CD4-positive, alpha-beta T cell treated with Interferon alpha-2 for 1 hour (primary cell): ENCODE measurements around the gene STIM2.

ENCODE experiments used
- DNase-seq, 2 donors: peaks; one replicate each; pipeline ENCODE4 v3.0.0-alpha.2; 2020 to 2022

STIM2 gene

DNA sequence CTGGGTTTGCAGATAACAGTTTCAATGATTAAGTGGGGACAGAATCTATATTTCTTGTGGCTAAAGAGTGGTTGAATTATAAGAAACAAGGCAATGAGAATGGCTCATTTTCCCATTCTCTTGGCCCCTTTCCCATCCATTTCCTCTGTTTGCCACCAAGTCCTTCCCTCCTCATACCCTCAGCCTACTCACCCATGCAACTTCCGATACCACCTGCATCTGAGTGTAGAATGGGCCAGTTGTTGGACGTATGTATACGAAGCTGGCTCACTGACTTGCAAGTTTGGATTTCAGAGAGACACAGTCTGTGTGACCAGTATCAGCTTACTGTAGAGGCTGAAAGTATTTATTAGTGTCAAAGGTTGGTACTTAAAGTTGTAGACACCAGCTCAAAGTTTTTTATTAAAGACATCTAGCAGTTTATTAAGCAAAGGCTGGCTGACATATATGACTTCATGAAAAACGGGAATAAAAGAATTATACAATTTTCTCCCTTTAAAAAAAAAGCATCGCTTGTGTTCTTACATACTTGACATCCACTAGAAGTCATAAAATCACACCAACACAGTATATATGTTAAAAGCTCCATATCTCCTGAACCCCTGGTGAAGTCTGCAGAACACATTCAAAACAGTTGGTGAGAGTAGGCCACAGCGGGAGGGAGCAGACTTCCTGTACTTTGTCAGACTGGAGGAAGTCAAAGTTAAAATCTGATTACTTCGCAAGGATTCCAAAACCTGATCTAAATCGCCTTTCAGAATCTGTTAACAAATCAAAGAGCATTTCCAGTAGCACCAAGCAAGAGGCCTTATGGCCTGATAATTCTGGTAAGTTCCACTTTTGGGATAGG is 22.4 kb upstream of the STIM2 start:
- DNase-seq = no peak

DNA sequence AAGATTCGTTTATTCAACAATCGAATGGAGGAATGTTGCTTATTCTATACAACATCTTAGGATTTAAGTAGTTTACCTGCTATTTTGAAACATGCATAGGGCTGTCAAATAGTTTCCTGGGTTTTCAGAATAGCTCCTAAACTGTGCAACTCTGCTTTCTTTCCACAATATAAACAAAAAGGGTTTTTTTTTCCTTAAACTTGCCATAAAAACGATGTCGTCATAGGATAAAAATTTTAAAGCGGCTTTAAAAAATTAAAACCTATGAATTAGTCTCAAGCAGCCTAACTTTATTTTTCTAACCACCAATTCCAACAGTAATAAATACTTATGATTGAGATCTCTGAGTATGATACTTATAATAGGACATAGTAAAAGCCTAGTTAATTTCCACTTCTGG is 21.6 kb upstream of the STIM2 start:
- no peak for DNase-seq

DNA sequence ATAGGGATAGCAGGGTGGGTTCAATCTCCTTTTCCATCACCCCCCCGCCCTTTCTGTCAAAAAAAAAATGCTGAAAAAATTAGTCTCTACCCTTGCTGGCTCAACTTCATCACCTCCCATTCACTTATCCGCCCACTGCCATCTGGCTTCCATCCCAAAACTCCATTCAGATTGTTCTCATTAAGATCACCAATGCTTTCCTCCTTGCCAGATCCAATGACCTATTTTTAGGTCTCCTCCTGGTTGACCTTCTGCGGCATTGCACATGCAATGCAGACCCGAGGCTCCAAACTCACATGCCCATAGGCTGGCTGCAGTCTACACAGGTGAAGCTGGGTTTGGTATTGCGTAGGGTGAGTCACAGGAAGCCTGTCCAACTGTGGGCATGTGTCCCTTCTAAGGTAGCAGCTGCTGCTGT is 21.1 kb upstream of the STIM2 start:
- DNase-seq = no peak

DNA sequence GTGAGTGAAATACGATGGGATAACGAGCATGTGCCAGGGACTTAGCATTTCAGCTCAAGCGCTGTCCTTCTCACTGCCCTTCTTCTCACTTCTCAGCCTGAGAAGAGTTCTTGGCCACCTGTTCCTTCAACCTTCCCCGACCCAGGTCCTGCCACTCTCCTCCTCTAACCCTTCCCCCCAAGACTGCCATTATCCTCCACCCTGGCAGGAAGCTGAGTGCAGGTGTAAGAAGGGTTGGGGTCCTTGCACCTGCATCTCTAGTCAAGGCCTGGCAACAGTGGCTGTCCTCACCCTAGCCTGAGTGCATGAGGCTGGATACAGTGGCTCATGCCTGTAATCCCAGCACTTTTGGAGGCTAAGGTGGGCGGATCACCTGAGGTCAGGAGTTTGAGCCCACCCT is 19.9 kb upstream of the STIM2 start:
- no peak for DNase-seq

- no peak for DNase-seq
These were observed 17.7 kb upstream of the STIM2 start for GRCh38 chr4:26842911-26843310.

- DNase-seq = no peak
These were observed 10.1 kb upstream of the STIM2 start for GRCh38 chr4:26850528-26850927.

- no peak for DNase-seq
These were observed 9.5 kb upstream of the STIM2 start for GRCh38 chr4:26851129-26851528.

DNA sequence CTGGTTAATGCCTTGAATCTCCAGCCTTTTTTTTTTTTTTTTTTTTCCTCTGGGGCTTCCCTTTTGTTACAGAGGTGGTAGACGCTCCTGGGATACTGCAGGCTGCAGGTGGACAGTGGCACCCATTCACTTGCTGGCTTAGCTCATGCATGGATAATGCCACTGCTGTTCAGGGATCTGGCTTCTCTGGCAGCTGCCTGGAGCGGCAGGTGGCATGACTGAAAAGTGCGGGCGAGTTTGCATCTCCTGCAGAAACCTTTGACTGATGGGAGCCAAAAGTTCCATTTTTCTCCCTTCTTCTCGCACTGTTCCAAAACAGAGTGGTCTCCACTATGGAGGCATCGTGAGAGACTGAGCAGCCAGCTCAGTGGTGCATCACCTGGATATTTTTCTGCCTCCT is 5.9 kb upstream of the STIM2 start:
- DNase-seq = no peak

DNA sequence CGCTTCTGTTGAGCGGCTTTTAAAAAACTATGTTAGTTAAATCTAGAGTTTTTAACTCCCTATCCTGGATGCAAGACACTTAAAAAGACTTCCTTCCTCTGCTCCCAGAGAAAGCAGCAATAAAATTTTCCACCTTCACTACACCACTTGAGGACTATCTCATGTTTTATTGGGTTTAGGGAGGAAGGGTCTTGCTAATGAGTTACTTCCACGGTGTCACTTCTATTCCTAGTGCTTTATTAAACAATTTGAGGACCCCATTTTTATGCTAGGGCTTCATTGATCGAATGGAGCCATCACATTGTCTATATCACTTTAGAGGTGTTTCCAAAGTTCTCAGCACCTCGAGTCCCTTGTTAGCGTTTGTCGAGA is 3.7 kb upstream of the STIM2 start:
- DNase-seq = no peak

DNA sequence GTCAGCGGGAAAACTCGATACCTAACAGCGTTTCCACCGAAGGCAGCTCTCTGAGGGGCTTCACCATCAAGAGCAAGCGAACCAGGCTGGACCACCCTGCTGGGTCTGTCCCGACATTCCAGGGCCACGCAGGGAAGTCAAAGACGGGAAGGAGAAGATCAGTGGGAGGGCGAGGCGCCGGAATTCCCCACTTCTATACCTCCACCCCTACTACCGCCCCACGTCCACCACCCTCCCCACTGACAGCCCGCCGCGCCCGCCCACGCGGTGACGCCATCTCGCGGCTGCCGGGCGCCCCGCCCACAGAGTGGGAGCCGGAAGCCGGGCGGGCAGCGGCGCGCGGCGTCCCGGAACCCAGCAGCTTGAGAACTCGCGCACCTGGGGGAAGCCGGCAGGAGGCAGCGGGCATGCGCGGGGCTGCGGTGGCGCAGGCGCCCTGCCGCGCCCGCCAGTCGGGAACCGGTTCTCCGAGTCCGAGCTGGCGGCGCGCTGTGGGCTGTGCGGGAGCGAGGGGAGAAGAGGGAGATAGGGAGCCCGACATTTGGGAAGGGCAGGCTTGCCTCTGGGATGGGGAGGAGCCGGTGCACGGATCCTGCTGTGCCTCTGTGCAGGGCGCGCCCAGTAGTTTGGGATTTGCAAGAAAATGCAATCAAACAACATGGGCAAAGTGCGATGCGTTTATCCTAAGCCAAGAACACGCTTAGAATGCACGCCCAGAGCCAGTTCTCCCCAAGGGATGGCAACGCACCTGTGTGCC is 3.2 kb upstream of the STIM2 start:
- DNase-seq = peak; percentile 94 to 96

- no peak for DNase-seq
These were observed 2.4 kb upstream of the STIM2 start for GRCh38 chr4:26858035-26858918.

DNA sequence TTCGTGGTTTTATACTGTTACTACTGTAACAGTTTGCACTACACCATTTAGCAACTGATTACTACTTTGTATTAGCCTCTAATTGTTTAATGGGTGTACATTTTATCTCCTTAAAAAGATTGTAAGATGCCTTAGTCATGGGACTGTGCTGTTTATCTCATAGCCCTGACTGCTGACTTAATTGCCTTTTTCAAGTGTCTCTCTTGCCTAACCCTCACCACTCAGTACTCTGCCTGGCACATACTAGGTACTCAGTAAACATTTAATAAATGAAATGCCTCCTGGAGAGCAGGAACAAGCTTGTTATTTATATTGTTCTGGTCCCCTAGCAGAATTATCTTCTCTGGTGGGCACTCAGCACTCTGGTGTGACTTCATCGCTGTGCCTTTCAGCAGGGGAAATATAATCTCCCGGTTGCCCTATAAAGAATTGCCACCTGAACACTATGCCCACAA is 1.7 kb upstream of the STIM2 start:
- no peak for DNase-seq

DNA sequence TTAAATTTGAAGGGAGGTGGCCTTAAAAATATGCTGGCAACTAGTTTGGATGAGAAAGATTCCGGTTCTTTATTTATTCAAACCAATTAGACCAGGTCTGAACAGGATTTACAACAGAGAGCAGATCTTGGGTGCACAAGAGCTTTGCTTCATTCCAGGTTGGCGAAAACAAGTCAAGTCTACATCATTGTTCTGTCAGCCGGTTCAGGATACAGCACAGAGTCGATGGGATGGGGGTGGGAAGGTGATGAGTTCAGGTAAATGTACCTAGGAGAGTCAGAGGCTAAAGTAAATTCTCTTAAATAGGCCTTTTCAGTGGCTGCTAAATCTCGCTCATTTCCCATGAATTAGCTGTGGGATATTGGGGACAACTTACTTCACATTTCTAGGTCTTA is 882 bp upstream of the STIM2 start:
- no peak for DNase-seq

DNA sequence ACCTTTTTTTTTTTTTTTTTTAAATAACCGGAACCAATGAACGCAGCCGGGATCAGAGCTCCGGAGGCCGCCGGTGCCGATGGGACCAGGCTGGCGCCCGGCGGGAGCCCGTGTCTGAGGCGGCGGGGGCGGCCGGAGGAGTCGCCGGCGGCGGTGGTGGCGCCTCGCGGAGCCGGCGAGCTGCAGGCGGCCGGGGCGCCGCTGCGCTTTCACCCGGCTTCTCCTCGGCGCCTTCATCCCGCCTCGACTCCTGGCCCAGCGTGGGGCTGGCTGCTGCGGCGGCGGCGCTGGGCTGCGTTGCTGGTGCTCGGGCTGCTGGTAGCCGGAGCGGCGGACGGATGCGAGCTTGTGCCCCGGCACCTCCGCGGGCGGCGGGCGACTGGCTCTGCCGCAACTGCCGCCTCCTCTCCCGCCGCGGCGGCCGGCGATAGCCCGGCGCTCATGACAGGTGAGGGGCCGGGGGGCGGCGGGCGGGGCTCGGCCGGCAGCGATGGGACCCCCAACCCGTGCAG is 337 bp downstream of the STIM2 start:
- peak; percentile 51 to 61 for DNase-seq

DNA sequence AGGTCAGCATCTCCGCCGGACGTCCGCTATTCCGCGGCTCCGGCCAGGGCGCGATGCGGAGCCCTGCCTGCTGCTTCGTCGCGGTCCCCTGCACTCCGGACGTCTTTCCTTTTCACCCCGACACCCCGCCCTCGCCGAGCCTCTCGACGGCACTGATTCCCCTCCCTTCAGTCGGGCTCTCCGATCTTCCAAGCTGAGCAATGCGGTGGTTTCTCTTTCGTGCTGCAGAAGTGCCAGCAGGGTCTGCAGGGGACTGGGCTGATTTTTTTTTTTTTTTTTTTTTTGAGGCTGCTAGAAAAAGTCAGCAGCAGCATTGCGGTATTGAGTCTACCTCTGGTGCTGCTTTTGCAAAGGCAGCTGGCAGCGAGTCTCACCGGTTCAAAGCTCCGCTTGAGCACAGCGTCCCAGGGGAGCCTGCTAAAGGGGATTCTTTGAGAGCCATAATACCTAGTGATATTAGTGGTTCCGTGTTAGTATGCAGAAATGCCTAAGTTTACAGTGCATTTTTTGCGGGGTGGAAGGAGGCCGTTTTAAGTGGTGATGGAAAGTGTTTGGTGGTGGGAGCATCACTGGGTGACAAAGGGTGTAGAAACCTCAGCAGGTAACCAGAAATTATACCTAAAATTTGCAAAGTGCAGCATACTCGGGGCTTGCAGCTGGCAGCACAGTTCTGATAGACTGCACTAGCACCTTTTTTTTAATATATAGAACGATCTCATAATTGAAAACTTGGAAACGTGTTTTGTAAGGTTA is 969 bp downstream of the STIM2 start:
- DNase-seq = peak; percentile 73 to 81

DNA sequence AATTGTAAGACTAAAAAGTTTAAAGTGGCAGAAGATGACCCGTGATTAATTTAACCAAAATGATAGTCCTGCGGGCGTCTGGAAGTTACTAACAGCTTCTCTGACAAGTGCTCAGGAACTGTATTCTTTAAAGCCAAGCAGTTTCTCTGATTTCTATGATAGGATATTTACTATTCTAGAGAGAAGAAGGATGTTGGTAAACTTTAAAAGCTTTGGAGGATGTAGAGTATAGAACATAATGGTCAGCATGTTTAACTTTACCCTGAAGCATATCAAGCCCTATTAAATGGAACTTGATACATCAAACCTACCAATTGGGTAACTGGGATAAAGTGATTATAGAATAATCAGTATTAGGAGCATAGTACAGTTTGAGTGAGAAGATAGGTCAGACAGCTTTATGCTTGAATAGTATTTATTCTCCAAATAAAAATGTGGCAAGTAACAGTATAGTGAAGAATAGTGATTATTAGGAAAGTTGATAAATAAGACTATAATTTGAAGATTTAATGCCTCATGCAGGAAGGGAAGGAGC is 1.8 kb downstream of the STIM2 start:
- DNase-seq = no peak

GRCh38 chr4:26863512-26863911 is 2.9 kb downstream of the STIM2 start:
- DNase-seq = no peak

DNA sequence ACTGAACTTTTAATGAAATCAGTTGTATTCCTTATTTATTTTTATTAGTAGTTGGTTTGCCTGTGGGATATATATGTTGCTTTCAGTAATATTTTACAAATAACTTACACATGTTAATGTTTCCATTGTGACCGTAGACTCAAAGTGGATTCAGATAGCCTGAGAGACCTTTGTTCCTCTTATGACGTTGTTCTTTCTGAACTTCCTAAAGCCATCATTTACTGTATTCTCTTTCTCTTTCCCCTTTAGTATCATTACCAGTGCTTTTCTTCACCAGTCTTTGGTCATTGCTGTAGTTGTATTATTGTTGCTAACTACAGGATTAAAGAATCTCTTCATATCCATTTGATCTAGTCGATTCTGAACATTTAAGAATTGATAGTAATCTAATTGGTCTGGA is 4.3 kb downstream of the STIM2 start:
- no peak for DNase-seq

DNA sequence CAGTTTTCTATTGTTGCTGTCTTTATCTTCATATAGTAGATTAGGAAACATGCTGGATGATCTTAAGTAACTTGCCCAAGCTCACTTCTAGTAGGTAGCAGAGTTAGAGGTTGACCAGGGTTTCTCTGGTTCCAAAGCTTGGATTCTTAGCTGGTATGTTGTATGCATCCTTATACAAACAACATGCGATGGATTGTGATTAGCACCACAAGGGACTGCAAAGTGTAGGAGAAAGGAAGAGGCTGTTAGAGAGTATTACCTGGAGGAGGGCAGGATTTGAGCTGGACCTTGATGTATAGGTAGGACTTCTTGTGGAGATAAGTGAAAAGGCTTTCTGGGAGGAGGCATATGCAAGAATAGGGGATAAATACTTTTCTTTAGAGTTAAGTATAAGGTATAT is 5.6 kb downstream of the STIM2 start:
- DNase-seq = no peak

- DNase-seq = peak in 1 of 2 donors; percentile 43
These were observed 6.1 kb downstream of the STIM2 start for GRCh38 chr4:26866781-26867180.

DNA sequence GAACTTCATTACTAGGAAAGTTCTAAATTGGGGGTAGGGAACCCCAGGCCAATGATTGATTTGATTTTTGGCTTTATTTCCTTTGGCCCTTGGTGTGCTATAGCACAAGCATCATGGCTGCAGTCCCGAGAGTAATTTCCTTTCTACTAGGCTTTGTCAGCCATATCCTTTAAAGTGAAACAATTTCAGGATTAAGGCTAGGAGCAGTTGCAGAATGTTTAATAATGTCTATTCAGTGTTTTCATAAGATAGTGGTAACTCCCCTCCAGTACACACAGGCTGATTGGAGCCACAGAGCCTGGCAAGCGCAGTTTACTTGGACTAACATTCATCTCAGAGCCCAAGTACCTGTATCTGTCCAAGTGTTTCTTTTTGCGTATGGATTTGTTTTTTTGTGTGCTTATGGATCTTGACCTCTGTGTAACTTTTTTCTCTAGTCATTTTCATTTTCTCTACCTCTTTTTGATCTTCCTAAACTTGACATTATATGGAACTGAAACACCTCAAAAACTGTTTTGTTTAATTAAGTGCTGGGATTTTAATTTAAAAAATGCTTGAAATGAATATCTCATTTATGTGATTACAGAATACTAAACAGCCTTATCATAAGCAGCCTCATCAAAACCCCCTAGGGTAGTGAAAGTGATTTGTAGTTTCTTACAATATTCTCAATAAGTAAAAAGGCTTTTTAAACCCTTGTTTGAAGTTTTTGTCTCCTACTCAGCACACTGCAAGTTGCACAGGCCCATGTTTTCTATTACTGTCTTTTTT is 7.5 kb downstream of the STIM2 start:
- DNase-seq = no peak
